Panc1 (cell line): ENCODE measurements around the gene HS2ST1.

ENCODE experiments used
- TCF7L2 ChIP-seq: IDR thresholded peaks from 2 replicates; pipeline ENCODE4 v1.6.1; 2011; ENCODE audit warnings: mild to moderate bottlenecking, low read depth, low read length, inconsistent platforms
- TF ChIP-seq, protein P1 (sequence below): fragments of 450-650 bp; IDR thresholded peaks from 2 replicates; pipeline ENCODE4 v1.5.1; 2017; ENCODE audit warnings: mild to moderate bottlenecking

DNA sequence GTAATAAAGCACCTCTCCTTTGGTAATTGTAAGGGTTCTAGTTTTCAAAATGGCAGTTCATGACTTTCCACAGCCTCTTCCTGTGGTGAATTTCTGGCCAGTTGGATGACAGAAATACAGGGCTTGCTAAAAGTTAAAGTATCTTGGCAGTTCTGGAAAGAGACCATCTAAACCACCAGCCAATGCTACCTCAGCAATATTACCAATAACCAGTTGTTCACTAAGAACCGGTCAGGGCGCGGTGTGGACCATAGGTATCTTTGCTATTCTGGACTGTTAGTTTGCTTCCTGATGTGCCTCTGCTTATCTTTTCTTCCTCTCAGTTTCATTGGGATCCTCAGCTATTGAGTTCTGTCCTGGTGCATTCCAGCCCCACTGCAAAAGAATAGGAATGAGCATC is 124.7 kb downstream of the HS2ST1 start:
- TF ChIP-seq, protein P1, sequence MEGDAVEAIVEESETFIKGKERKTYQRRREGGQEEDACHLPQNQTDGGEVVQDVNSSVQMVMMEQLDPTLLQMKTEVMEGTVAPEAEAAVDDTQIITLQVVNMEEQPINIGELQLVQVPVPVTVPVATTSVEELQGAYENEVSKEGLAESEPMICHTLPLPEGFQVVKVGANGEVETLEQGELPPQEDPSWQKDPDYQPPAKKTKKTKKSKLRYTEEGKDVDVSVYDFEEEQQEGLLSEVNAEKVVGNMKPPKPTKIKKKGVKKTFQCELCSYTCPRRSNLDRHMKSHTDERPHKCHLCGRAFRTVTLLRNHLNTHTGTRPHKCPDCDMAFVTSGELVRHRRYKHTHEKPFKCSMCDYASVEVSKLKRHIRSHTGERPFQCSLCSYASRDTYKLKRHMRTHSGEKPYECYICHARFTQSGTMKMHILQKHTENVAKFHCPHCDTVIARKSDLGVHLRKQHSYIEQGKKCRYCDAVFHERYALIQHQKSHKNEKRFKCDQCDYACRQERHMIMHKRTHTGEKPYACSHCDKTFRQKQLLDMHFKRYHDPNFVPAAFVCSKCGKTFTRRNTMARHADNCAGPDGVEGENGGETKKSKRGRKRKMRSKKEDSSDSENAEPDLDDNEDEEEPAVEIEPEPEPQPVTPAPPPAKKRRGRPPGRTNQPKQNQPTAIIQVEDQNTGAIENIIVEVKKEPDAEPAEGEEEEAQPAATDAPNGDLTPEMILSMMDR: no peak
- no peak for TF ChIP-seq TCF7L2
